Measurements from ENCODE around the gene ATP2C2.

Gene ATP2C2

GRCh38 chr16:84348386-84348888 is 19.9 kb upstream of the ATP2C2 start:
- TF ChIP-seq POLR2AphosphoS5 (IDR thresholded peaks at IDR 0.05; ENCODE audit: low read depth): no peak
- no peak for TF ChIP-seq CTCF (IDR thresholded peaks at IDR 0.05; ENCODE audit: insufficient read depth, low read length)
- no peak for TF ChIP-seq SPI1 (IDR thresholded peaks at IDR 0.05; ENCODE audit: borderline replicate concordance, low read depth)
- no peak for DNase-seq (ENCODE audit: low read depth in 1 of 2, low spot score in 1 of 2)
- Histone ChIP-seq H3K27ac (replicated peaks) (no peak overlapping the region), H3K27me3 (ENCODE audit: insufficient read depth, poor library complexity, severe bottlenecking) (peaks cover 3% of the 10 kb centered on the region), H3K4me3 (replicated peaks; ENCODE audit: insufficient read depth, low read length) (no peak overlapping the region)

DNA sequence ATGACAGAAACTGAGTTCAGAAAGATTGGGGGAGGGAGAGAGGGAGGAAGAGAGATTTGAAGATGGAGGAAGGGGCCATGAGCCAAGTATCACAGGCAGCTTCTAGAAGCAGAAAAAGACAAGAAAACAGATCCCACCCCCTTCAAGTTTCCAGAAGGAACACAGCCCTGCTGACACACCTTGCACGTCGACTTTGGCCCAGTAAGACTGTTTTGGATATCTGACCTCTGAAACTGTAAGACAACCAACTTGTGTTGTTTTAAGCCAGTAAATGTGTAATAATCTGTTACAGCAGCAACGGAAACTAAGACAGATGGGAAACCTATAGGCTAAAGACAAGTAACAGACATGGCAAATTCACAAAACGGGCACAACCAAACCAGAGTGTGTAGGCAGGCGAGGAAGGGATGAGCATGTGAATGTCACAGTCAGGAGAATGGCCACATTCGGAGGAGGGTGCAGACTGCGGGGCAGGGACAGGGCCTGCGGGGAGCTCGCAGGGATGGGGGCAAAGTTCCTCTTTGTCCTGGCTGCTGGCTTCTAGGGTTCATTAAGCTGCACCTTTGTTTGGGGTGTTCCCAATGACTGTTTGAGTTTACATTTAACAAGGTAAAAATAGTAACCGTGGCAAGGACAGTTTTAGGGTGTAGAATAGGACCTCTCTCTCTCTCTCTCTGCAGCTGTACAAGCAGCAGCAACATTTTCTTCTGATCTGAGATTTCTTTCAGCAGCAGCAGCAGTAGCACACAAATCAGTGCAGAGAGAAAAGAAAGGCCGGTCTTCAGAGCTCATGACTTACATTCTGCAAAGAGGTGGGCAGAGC is 18.3 kb upstream of the ATP2C2 start:
- no peak for DNase-seq (ENCODE audit: low read depth in 1 of 2, low spot score in 1 of 2)
- TF ChIP-seq POLR2AphosphoS5 (IDR thresholded peaks at IDR 0.05; ENCODE audit: low read depth) (no peak), GABPA (IDR thresholded peaks at IDR 0.05; ENCODE audit: low read depth) (no peak), SPI1 (IDR thresholded peaks at IDR 0.05; ENCODE audit: borderline replicate concordance, low read depth) (no peak), CTCF (IDR thresholded peaks at IDR 0.05; ENCODE audit: insufficient read depth, low read length) (no peak), REST (IDR thresholded peaks at IDR 0.05; ENCODE audit: insufficient replicate concordance, low read depth) (no peak)
- H3K27ac ChIP-seq (replicated peaks): no peak overlapping the region
- H3K4me3 ChIP-seq (replicated peaks; ENCODE audit: insufficient read depth, low read length): no peak overlapping the region
- peaks cover 3% of the 10 kb centered on the region for H3K27me3 ChIP-seq (ENCODE audit: insufficient read depth, poor library complexity, severe bottlenecking)

GRCh38 chr16:84350685-84351400 is 17.5 kb upstream of the ATP2C2 start:
- no peak overlapping the region for H3K4me3 ChIP-seq (replicated peaks; ENCODE audit: insufficient read depth, low read length)
- no peak overlapping the region for H3K27ac ChIP-seq (replicated peaks)
- TF ChIP-seq SPI1 (IDR thresholded peaks at IDR 0.05; ENCODE audit: borderline replicate concordance, low read depth): no peak
- TF ChIP-seq GABPA (IDR thresholded peaks at IDR 0.05; ENCODE audit: low read depth): no peak
- no peak for TF ChIP-seq CTCF (IDR thresholded peaks at IDR 0.05; ENCODE audit: insufficient read depth, low read length)
- no peak for TF ChIP-seq POLR2AphosphoS5 (IDR thresholded peaks at IDR 0.05; ENCODE audit: low read depth)
- TF ChIP-seq REST (IDR thresholded peaks at IDR 0.05; ENCODE audit: insufficient replicate concordance, low read depth): no peak
- no peak for DNase-seq (ENCODE audit: low read depth in 1 of 2, low spot score in 1 of 2)
- peaks cover 3% of the 10 kb centered on the region for H3K27me3 ChIP-seq (ENCODE audit: insufficient read depth, poor library complexity, severe bottlenecking)

All from HL-60 (cell line).